GM12878 (cell line): Measurements from ENCODE around the gene PSMD4. TPM values are rescaled to one million over a fixed set of nuclear protein-coding genes. Genes with fewer than 3 reads are reported as not detected.

ENCODE experiments used
- CBFB ChIP-seq: IDR thresholded peaks from 2 replicates; pipeline ENCODE4 v1.6.1; 2016; ENCODE audit warnings: antibody characterized with exemption, low read depth
- CREB1 ChIP-seq: IDR thresholded peaks from 2 replicates; pipeline ENCODE4 v1.6.1; 2012; ENCODE audit warnings: low read depth, mild to moderate bottlenecking, inconsistent platforms
- DPF2 ChIP-seq: fragments of 450-650 bp; IDR thresholded peaks from 2 replicates; pipeline ENCODE4 v1.6.1; 2017; ENCODE audit warnings: mild to moderate bottlenecking
- EED ChIP-seq: sonication (generic); IDR thresholded peaks from 2 replicates; pipeline ENCODE4 v1.6.1; 2016; ENCODE audit warnings: antibody characterized with exemption, low read depth
- GATAD2B ChIP-seq: fragments of 450-650 bp; conservative IDR thresholded peaks from 2 replicates; pipeline ENCODE4 v1.6.1; 2017; ENCODE audit warnings: low read depth, mild to moderate bottlenecking, moderate library complexity
- IKZF1 ChIP-seq: fragments of 450-650 bp; conservative IDR thresholded peaks from 2 replicates; pipeline ENCODE4 v1.6.1; 2017; ENCODE audit warnings: antibody characterized with exemption, mild to moderate bottlenecking
- IKZF2 ChIP-seq, 2 experiments: fragments of 450-650 bp; IDR thresholded peaks; 2 replicates each; pipeline ENCODE4 v1.6.1; 2017; ENCODE audit warnings: mild to moderate bottlenecking in 2 of 2, moderate library complexity in 2 of 2
- IRF3 ChIP-seq: fragments of 450-650 bp; IDR thresholded peaks from 2 replicates; pipeline ENCODE4 v1.6.1; 2014; ENCODE audit warnings: mild to moderate bottlenecking
- MXI1 ChIP-seq: fragments of 150-350 bp; IDR thresholded peaks from 2 replicates; pipeline ENCODE4 v1.6.1; 2011; ENCODE audit warnings: low read depth, mild to moderate bottlenecking, inconsistent platforms, low read length, improper control_type of control experiment
- NR2F1 ChIP-seq: fragments of 450-650 bp; conservative IDR thresholded peaks from 2 replicates; pipeline ENCODE4 v1.6.1; 2017; ENCODE audit warnings: mild to moderate bottlenecking
- PKNOX1 ChIP-seq: fragments of 450-650 bp; IDR thresholded peaks from 2 replicates; pipeline ENCODE4 v1.6.1; 2016; ENCODE audit warnings: mild to moderate bottlenecking
- PML ChIP-seq: IDR thresholded peaks from 2 replicates; pipeline ENCODE4 v1.6.1; 2012; ENCODE audit warnings: low read length, inconsistent platforms
- POLR2AphosphoS2 ChIP-seq: IDR thresholded peaks from 2 replicates; pipeline ENCODE4 v1.6.1; 2011; ENCODE audit warnings: low read depth, mild to moderate bottlenecking, low read length, improper control_type of control experiment, moderate library complexity
- POLR2AphosphoS5 ChIP-seq: IDR thresholded peaks from 2 replicates; pipeline ENCODE4 v1.6.1; 2011; ENCODE audit warnings: mild to moderate bottlenecking, low read length, inconsistent platforms
- RCOR1 ChIP-seq: conservative IDR thresholded peaks from 2 replicates; pipeline ENCODE4 v1.6.1; 2012; ENCODE audit warnings: low read depth, low read length, improper control_type of control experiment
- RFX5 ChIP-seq: IDR thresholded peaks from 2 replicates; pipeline ENCODE4 v1.6.1; 2011; ENCODE audit warnings: low read depth, low read length, improper control_type of control experiment
- RUNX3 ChIP-seq: IDR thresholded peaks from 2 replicates; pipeline ENCODE4 v1.6.1; 2012; ENCODE audit warnings: low read length, inconsistent platforms
- SIN3A ChIP-seq: IDR thresholded peaks from 2 replicates; pipeline ENCODE4 v1.6.1; 2012; ENCODE audit warnings: low read depth, low read length, improper control_type of control experiment
- SRF ChIP-seq, 2 experiments: IDR thresholded peaks; 2 replicates each; pipeline ENCODE4 v1.6.1; 2011; ENCODE audit warnings: low read depth in 2 of 2, low read length in 2 of 2, mild to moderate bottlenecking in 1 of 2, moderate library complexity in 1 of 2
- USF1 ChIP-seq: IDR thresholded peaks from 2 replicates; pipeline ENCODE4 v1.6.1; 2011; ENCODE audit warnings: borderline replicate concordance, low read depth, mild to moderate bottlenecking, moderate library complexity, mixed read lengths, low read length; ENCODE audit not compliant: insufficient read depth; ENCODE audit errors: extremely low read length
- ZBTB40 ChIP-seq: fragments of 450-650 bp; IDR thresholded peaks from 2 replicates; pipeline ENCODE4 v1.6.1; 2016; ENCODE audit warnings: mild to moderate bottlenecking, moderate library complexity, borderline replicate concordance
- ZSCAN29 ChIP-seq: fragments of 450-650 bp; IDR thresholded peaks from 2 replicates; pipeline ENCODE4 v1.6.1; 2017; ENCODE audit warnings: mild to moderate bottlenecking, moderate library complexity
- polyA plus RNA-seq, 11 experiments: library from polyadenylated mRNA; depleted of rRNA in 4 of 11; unstranded in 6 of 11; stranded (reverse) in 5 of 11; fragments of >200 nt; fragmentation: Nextera tagmentation in 4 of 11; fragmentation: Illumina TruSeq in 1 of 11; extraction: Ambion mirVana in 4 of 11; extraction: Trizol in 1 of 11; gene quantifications; 1 replicate in 1 of 11; 2 replicates in 10 of 11; pipeline versions ENCODE4 v1.2.1 to v1.2.3, GENCODE V29; 2011 to 2016; ENCODE audit warnings: inconsistent platforms in 2 of 11, missing spikeins in 2 of 11, low read depth in 1 of 11
- total RNA-seq, 4 experiments: library from RNA; depleted of rRNA in 3 of 4; stranded (reverse); fragments of >200 nt in 3 of 4; fragmentation: Illumina TruSeq in 1 of 4; extraction: Trizol in 1 of 4; gene quantifications; 2 replicates each; pipeline versions ENCODE4 v1.2.1 to v1.2.3, GENCODE V29; 2013 to 2021

The PSMD4 gene
- total and polyA plus RNA-seq, 10 of the 15 experiments (the other 5 are each of a cell fraction or from before 2014, with no cell fraction given): 129 to 281 (median 188) TPM

- TF ChIP-seq ZBTB40: peak; percentile 46; the same call in 1 of the 2 replicates
- TF ChIP-seq POLR2AphosphoS5: 0 out of 2 replicates have a peak, but pooled peaks have one; percentile 47
- TF ChIP-seq GATAD2B: peak; percentile 83
- TF ChIP-seq DPF2: peak; percentile 100
- peak; percentile 64 for TF ChIP-seq RUNX3
- TF ChIP-seq CBFB: no peak
- TF ChIP-seq PKNOX1: peak; percentile 100
- 0 out of 2 replicates have a peak, but pooled peaks have one; percentile 0 for TF ChIP-seq SIN3A
- TF ChIP-seq EED: 0 out of 2 replicates have a peak, but pooled peaks have one; percentile 5
- TF ChIP-seq IKZF2 (IDR thresholded peaks at IDR 0.05): peak; percentile 8 to 34; a peak in 3 of 4 replicates
- TF ChIP-seq SRF (IDR thresholded peaks at IDR 0.05; ENCODE audit: low read depth in 2 of 2, low read length in 2 of 2): 0 out of 4 replicates have a peak, but pooled peaks of 1 of the 2 experiments have one; percentile 6
- peak; percentile 4; the same call in 1 of the 2 replicates for TF ChIP-seq MXI1
- TF ChIP-seq NR2F1: peak; percentile 80
- TF ChIP-seq RCOR1: 0 out of 2 replicates have a peak, but pooled peaks have one; percentile 49
- TF ChIP-seq IRF3: peak; percentile 100
- 0 out of 2 replicates have a peak, but pooled peaks have one; percentile 5 for TF ChIP-seq IKZF1
- TF ChIP-seq ZSCAN29: peak; percentile 77
- TF ChIP-seq RFX5: peak; percentile 84; the same call in 1 of the 2 replicates
- TF ChIP-seq CREB1: peak; percentile 84
- TF ChIP-seq USF1: no peak
- TF ChIP-seq PML: peak; percentile 12; the same call in 1 of the 2 replicates
- 0 out of 2 replicates have a peak, but pooled peaks have one; percentile 65 for TF ChIP-seq POLR2AphosphoS2
These were observed 27.7 kb downstream of the PSMD4 start, which contains the start of gene ZNF687 (continued) for GRCh38 chr1:151281969-151282882.
